GM18868 (cell line): ENCODE results near the gene NGLY1.

ENCODE experiments used
- ATAC-seq: cut with Tn5 transposase; IDR thresholded peaks from one replicate; pipeline ENCODE4 v1.9.1; 2021; ENCODE audit warnings: mild to moderate bottlenecking, moderate library complexity; ENCODE audit not compliant: unreplicated experiment

Gene NGLY1, protein sequence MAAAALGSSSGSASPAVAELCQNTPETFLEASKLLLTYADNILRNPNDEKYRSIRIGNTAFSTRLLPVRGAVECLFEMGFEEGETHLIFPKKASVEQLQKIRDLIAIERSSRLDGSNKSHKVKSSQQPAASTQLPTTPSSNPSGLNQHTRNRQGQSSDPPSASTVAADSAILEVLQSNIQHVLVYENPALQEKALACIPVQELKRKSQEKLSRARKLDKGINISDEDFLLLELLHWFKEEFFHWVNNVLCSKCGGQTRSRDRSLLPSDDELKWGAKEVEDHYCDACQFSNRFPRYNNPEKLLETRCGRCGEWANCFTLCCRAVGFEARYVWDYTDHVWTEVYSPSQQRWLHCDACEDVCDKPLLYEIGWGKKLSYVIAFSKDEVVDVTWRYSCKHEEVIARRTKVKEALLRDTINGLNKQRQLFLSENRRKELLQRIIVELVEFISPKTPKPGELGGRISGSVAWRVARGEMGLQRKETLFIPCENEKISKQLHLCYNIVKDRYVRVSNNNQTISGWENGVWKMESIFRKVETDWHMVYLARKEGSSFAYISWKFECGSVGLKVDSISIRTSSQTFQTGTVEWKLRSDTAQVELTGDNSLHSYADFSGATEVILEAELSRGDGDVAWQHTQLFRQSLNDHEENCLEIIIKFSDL

DNA sequence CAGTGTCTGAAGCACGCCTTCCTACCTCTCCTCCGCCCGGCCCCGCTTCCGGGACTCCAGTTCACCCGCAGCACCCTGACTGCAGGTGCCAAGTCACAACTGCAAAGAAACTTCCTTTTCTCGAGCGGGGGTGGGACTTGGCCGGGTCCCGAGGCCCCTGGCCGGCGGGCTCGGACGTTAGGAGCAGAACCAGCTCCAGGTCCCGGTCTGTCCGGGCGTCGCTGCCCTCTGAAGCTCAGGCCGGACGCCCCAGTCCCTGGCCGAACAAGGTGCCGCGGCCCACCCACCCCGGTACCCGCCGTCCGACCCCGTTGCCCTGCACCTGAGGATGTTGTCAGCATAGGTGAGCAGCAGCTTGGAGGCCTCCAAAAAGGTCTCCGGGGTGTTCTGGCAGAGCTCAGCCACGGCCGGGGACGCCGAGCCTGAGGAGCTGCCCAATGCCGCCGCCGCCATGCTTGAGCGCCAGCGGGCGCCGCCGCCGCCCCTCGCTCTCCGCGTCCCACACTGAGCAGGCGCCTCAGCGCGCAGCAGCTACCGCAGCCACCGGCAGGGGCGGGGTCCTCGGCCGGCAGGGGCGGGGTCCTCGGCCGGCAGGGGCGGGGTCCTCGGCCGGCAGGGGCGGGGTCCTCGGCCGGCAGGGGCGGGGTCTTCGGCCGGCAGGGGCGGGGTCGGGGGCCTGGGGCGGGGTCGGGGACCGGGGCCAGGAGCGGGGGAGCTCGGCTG, at the start of gene NGLY1:
Gene NGLY1 (minus strand): TSS at position 506 of the 723 bp plus-strand sequence. CDS start 53 bp downstream, at position 453.
- ATAC-seq, result peak; percentile 74

DNA sequence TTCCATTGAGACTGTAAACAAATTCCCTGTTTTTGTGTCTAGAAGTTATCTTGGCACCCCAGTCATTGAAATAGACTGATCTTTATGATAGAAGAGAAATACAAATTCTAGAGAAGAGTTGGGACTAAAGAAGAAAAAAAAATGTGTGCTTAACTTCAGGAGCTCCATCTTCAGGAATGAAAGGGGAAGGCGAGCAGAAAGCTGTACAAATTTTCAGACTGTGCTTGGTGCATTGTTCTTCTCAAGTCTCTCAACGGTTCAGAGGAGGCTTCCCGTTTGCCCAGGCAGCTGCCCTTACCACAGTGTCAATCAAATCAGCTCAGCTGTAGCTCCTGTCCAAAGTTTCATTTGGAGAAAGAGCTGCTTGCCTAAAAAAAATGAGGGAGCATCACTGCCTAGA, 48.3 kb upstream of the NGLY1 start:
- peak; percentile 50 for ATAC-seq

DNA sequence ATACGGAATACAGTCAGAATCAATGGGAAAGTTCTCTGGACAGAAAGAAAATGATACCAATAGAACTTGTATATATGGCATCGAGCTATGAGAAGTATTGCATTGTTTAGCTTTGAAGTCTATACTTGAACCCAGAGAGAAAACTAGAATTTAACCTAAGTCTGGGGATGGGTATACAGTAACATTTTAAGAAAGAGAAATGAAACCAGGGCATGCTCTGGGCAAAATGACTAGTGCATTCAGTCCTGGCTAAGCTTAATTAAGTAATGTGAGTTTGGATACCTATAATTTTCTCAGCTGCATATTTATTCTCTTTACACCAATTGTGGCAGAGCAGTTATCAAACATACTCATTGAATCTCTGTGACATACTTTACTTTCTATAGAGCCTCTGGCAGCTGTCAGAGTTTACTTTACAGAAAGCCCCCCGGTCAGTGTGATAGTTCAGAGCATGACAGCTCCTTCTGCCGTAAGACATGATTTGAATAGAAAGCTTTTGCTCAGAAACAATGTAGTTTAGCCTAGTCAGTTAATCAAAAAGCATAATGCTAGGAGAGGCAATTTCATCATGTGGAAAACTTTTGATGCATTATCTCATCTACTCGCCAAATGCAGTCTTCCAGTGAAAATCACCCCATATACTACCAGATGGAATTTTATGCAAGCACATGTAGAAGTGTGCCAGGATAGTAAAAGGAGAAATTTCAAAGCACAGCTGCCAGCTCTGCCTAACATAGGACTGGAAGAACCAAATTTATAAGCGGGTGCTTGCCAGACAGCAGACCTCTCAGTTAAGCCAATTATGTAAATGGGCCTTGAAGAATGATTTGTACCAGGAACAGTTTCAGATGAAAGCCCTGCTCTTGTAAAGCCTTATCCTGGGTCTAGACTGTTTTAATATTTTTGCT, 47.4 kb upstream of the NGLY1 start:
- no peak for ATAC-seq

DNA sequence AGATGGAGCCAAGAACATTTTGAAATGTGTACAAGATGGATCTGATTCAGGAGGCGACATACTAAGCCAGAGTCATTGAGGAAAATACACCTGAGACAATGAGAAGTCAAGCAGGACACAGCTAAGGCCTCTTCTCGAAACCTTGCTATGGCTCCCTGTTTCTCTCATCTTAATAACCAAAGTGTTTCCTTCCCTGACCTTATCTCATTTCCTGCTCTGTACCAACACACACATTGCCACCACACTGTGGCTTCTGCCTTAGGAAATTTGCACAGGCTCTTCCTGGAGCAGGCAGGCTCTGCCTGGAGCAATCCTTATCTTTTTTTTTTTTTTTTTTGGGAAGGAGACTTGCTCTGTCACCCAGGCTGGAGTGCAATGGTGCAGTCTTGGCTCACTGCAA, 43.3 kb upstream of the NGLY1 start:
- no peak for ATAC-seq

DNA sequence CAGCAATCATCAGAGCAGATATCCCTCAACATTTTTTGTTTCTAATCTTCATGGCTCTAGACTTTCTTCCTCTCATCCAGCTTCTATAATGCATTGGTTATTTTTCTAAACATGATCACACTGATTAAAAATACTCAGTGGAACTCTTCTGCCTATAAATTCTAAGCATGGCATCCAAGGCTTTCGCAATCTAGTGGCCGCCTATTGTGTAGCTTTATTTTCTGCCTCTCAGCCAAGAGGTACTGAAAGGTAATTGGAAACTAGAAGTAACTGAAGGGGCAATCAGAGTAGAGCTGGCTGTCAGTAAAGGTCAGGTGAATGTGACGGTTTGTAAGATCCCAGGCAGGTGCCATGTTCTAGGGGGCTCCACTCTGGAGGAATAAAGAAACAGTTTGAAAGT, 40.1 kb upstream of the NGLY1 start:
- ATAC-seq, result no peak

DNA sequence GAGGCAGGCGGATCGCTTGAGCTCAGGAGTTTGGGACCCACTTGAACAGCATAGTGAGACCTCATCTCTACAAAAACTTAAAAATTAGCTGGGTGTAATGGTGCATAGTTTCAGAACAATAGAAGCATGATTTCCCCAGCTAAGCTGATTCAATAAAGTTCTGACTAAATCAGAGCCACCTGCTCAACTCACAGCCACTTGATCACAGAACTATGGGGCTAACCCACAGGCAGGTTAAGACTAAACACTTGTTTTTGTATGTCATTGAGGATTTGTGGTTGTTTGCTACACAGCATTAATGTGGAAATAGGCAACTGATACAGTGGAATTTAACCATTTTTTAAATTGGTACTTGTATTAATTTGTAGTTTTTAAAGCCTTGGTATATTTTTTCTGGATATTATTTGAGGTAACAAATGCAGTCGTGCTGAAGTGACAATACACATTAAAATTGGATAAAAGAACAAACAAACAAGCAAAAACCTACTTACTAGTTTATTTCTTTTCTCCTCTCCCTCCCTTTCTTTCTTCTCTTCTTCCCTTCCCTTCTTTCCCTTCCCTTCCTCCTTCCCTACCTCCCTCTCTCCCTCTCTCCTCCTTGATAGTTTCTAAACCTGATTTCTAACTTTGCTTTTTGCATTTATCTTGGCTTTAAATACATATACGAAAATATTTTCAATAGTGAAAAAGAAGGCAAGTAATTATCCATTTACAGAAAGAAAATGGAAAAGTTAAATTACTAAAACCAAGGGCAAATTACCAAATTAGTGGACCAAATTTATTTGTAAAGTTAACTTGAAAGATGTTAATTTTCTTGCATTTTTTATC, 38.7 kb upstream of the NGLY1 start:
- no peak for ATAC-seq

DNA sequence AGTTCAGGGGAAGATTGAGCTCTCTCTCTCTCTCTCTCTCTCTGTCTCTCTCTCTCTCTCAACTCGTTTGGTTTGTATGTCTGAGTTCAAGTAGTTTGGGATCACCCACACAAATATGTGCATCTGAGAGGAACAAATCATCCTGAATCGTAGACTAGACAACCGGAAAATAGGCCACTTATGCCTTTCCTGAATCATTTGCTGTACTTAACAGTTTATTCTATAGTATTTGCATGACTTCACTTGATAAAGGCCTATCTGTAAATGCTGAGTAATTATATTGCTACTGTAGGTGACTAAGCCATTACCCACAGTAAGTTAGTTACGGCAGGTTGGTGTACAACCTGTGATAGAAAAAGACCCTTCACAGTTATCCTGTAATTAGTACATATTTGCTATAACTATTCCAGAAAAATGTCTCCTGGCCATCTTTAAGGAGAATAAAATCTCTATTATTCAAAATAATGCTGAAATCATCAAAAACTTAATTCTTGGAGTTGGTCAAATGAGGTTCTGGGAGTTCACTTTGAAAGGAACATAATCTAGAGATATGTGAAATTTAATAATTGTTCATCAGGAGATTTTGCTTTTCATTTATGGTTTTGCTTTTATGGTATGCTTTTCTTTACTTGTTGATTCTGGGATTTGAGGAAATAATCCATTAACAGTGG, 37.7 kb upstream of the NGLY1 start:
- no peak for ATAC-seq

DNA sequence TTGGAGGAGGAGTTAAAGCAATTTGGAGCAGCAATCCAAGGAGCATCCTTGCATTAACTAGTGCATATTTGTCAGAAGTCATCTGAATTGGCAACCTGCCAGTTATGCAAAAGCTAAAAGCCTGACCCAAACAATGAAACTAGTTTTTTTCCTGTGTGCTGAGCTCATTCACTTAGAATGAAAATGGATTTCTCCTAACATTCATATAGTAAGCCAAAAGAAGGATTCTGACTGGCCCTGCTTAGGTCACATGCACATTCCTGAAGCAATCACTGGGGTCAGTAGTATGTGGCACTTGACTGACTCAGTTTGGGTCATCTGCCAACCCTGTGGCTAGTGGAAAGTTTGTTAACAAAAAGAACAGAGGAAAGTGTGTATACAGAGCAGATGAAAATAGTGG, 37.1 kb upstream of the NGLY1 start:
- ATAC-seq, result no peak

DNA sequence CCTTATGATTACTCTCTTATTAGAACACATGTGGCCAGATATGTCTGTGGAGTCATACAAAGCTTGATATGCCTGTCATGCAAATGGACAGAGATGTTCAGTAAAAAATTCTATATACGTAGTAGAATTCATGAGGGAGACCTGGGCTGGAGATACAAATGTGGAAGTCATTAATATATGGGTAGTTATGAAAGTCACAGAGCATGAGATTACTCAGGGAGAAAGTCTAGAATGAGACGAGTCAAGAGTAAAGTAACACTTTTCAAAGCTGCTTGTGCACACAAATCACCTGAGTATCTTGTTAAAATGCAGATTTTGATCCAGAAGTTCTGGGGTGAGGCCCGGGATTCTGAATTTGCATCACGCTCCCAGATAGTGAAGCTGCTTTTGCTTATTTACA, 35.1 kb upstream of the NGLY1 start:
- ATAC-seq, result peak; percentile 56

DNA sequence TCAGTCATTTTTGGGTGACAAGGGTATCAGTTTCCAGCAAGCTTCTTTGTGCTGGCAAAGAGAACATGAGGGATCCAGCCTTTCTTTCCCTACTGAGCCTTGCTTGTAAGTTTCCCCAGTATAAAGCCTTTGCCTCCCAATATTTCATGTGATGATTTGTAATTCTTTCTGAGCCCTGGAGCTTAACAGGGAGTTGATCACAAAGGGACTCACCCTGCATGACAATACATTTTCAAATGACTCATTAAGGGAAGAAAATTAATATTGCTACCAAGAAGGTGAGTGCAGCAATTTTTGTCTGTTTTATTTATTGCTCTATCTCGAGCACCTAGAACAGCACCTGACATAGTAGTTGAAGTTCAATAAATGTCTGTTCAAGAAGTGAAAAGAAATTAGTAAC, 34.4 kb upstream of the NGLY1 start:
- peak; percentile 32 for ATAC-seq

DNA sequence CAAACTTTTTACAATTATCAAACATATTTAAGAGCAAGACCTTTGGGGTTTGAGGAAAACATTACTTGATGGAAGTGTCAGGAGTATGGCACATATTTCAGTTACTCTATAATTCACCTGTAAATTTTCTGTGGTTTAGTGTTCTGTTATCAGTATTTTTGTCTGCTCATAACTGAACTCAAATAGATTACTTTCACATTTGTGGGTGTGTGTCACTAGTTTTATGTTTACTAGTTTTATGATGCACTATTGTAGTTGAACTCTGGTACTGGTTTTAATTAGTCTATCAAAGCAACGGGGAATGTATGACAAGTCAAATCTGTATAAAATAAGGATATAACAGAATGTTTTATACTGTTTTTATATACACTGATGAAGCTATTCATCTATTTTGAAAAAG, 33.9 kb upstream of the NGLY1 start:
- ATAC-seq, result peak; percentile 71

DNA sequence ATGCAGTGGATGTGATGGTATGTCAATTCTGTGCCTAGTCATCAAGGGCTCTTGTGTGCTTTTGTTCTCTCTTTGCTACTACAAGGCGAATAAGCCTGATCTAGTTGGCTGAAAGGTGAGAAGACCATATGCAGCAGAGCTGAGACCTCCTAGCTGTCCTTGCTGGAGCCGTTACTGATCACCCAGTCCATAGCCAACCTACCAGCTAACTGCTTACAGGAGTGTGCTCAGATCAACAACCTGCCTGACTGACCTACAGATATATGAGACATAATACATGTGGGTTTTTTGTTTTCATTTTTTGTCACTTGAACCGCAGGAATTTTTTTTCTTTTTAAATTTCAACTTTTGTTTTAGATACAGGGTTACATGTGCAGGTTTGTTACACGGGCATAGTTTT, 29.4 kb upstream of the NGLY1 start:
- no peak for ATAC-seq

DNA sequence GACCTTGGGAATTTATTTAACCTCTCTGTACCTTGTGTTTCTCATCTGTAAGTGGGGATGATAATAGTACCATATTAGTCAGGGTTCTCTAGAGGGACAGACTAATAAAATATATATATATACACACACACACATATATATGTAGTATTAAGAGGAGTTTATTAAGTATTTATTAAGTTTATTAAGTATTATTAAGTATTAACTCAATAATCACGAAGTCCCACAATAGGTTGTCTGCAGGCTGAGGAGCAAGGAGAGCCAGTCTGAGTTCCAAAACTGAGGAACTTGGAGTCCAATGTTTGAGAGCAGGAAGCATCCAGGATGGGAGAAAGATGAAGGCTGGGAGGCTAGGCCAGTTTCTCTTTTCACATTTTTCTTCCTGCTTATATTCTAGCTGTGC, 21.4 kb upstream of the NGLY1 start:
- no peak for ATAC-seq

DNA sequence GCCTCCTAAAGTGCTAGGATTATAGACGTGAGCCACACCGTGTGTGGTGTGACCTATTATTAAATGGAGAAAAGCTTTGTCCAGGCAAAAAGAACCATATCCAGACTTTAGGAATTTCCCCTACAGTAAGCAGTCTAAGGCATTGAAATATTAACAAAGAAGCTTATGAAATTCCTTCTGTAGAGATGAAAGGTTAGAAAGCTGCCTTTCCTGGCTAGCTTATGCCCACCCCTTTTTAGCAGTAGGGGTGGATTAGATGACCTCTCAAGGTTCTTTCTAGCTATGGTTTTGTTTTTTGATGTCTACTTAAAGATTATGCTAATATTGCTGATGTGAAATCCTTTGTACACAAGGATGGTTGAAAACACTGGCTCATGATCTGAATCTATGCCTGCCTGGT, 20.6 kb upstream of the NGLY1 start:
- no peak for ATAC-seq

DNA sequence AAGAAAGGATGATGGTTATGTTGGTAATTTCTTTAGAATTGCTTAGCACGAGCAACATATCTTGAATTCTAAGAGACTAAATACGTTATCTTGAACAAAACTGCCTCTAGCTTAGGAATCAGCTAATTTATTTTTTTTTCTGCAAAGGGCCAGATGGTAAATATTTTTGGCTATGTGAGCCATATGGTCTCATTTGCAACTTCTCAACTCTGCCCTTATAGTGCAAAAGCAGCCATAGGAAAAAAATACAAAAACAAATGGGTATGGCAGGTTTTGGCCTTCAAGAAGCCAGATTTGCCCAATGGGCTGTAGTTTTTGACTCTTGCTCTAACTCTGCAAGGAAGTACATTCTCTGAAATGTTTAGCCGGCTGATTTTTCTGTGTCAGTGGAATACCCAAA, 18.5 kb upstream of the NGLY1 start:
- no peak for ATAC-seq

DNA sequence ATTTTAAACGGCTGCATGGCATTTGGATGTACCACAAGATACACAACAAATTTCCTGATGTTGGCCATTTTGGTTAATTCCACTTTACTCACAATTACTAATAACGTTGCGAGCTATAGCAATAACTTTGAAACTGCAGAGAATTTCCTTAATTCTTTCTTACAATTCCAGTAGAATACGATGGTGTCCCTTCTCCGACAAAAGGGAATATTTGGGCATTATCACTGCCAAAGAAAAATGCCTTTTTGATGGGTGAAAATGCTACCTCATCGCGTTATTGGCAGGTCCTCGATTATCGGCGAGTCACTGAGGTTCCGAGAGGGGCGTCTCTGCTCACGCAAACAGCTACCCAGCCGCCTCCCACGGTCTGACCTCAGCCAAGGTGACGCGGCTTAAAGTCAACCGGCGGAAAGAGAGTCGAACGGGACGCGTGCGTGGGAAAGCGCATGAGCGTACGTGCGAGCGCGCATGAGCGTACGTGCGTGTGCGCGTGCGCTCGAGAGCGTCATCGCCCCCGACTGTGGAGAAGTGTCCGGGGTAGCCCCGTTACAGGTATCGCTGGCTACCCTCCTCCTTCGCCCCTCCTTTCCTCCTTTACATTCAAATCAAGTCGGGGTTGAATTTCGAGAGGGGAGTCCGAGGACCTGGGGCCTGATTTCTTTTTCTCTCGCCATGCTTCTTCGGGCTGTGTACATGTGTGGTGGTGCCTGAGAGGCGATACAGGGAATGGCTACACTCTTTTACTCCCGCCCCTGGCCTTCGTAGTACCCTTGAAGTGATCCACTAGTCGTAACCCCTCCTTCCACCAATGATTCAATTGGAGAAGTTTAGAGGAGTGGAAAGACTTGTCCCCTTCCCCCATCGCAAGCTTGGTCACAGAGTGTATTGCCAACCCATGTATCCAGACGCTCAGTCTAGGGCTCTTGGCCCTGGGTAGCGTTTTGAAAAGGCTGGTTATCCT, 6.6 kb upstream of the NGLY1 start, which contains the start of gene OXSM:
Gene OXSM (plus strand): TSS at position 495 of the 961 bp plus-strand sequence. CDS start 931 bp downstream, outside the sequence.
- peak; percentile 91 for ATAC-seq

DNA sequence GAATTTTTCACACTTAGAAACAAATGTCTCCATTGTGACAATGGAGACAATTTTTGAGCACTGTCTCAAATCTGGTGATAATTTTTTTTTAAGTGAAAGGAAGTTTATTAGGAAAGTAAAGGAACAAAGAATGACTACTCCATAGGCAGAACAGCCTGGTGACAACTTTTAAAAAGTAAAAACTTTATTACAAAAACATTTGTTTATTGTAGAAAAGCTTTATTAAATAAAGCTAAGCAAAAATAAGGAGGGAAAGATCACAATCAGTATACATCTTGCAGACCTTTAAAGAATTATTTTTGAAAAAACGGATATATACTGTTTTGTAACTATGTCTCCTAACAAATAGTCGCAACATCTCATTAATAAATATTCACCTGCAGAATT, 6.0 kb upstream of the NGLY1 start:
- ATAC-seq, result no peak

DNA sequence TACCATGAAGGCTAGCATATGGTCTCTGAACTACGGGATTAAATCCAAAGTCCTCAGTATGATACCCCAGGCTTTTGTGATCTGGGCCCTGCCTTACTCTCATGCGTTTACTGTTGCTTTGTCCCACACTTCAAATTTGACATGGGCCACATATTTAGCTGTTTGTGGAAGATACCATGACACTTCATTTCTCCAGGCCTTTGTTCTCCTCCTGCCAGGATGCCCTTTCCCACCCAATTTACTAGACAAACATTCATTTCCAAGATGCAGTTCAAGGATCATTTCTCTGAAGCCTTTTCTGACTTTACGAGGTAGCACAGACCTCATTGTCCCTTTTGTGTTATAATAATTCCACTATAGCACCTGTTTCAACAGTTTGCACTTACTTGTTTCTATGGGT, 4.4 kb upstream of the NGLY1 start:
- no peak for ATAC-seq
